ENCODE data around the gene KANSL3.
A peak's percentile ranks its signal among the peaks of the same experiment; 100 is the strongest.
"Not testable (repeated sequence)": the region's sequence is repeated elsewhere in the genome, so short reads cannot be mapped to it uniquely, and the experiment has no call there.

The KANSL3 gene

DNA sequence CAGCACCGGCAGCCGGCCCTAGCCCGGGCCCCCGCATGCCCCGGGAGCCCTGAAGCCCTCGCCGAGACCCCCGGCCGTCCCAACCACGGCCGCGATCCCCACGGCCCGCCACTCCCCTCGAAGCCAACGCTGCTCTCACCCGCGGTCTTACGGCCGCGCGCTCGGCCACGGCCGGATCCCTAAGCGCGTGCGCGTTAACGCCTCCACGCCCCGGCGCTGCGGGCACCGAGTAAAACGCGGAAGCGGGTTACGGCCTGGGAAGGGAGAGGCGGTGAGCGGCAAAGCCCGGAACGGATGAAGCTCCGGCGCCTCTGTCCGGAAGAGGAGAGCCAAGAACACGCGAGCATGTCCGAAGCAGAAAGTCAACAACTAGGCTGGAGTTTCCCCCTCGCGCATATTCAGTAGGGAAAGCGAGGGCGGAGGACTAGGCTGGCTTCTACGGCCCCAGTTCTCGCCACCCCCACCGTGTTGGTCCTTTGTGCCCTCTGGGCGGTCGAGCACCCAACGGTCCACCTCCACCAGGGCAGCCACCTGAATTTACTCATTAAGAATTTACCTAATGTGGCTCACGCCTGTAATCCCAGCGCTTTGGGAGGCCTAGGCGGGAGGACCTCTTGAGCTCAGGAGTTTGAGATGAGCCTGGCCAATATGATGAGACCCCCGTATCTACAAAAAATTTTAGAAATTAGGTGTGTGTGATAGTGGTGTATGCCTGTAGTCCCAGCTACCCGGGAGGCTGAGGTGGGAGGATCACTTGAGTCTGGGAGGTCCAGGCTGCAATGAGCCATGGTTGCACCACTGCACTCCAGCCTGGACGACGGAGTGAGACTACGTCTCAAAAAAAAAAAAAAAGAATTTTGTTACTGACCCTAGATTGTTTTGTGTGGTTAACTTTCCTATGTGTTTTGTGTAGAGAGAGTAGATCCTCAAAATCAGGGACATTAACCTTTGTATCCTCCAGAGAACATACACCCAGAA is at the start of gene KANSL3:
Gene KANSL3 (minus strand): TSS at position 169 of the 978 bp plus-strand sequence. CDS start 1,177 bp downstream, outside the sequence.
- peak; percentile 84 for DNase-seq (ENCODE audit: low read depth in 2 of 2)

DNA sequence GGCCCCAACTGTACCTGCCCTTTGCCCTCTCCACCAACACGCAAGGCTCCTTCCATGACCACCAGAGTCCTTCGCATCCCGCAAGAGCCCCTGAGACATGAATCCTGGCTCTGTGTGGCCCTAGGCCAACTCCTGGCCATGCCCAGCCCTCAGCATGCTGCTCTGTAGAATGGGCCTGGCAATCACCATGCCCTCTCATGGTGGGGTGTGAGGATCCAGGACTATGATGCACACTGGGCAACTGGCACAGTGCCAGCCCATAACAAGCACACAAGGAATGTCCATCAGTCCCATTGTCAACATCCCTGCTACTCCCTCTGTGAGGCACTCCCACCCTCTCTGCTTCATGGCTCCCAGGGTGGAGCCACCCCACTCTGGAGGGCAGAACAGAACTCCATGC is 49.2 kb upstream of the KANSL3 start:
- no peak for DNase-seq (ENCODE audit: low read depth in 2 of 2)

DNA sequence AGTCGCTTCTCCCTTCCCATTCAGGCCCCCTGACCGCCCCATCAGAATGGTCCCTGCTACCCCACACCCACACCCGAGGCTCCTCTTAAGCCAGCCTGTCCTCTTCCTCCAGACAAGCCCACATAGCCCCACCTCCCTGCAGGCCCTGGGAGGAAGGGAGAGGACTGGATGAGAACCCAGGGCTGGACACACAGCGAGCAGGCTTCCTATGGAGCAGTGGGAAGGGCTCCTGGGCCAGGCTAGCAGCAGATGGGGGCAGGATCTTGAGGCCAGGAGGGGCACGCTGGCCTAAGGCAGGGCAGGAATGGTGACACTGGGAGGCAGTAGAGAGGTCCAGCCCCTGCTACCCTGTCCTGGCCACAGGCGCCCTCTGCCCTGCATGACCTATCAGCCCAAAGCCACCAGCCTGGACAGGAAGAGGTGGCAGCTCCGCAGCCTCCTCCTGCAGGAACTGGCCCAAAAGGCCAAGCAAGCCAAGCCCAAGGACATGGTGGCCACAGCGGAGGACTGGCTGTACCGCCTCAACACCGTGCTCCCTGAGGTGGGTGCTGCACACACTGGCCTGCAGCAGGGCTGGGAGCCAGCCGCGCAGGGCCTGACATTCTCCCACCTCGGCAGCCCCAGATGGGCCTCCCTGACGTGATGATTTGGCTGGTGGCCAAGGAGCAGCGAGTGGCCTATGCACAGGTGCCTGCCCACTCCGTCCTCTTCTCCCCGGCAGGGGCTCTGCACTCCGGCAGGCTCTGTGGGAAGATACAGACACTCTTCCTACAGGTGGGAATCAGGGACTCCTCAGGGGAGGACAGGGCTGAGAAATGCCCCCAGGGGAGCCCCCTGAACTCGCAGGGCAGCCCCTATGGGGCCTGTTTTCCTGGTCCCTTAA is 47.7 kb upstream of the KANSL3 start:
- no peak for DNase-seq (ENCODE audit: low read depth in 2 of 2)

DNA sequence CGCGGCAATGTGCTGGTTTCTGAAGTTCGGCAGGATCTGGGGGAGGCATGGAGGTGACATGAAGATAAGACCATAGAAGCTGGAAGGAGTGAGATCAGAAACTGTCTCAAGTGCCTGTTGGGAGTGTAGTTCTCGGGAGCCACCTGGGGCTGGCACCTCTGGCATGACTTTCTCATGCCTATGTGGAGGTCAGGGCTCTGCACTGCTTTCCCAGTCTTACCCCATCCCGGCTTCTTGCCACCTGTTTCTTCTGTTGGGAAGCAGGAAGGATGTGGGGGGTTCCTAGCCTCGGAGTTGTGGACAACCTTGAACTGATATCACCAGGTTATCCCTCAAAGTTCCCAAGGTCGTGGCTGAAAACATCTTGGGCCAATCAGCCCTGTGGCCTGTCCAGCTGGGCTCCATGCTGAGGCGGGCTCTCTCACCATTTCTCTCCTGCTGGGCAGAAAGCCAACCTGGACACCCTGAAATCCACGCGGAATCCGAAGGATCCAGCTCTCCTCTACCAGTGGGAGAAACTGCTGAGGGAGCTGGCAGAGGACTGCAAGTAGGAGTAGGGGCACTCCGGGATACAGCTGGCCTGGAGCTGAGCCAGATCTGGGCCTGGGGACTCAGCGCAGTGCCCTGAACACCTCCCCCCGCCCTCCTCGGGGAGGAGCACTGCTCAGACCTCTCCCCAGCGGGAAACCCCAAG is 46.9 kb upstream of the KANSL3 start:
- DNase-seq (ENCODE audit: low read depth in 2 of 2): no peak

DNA sequence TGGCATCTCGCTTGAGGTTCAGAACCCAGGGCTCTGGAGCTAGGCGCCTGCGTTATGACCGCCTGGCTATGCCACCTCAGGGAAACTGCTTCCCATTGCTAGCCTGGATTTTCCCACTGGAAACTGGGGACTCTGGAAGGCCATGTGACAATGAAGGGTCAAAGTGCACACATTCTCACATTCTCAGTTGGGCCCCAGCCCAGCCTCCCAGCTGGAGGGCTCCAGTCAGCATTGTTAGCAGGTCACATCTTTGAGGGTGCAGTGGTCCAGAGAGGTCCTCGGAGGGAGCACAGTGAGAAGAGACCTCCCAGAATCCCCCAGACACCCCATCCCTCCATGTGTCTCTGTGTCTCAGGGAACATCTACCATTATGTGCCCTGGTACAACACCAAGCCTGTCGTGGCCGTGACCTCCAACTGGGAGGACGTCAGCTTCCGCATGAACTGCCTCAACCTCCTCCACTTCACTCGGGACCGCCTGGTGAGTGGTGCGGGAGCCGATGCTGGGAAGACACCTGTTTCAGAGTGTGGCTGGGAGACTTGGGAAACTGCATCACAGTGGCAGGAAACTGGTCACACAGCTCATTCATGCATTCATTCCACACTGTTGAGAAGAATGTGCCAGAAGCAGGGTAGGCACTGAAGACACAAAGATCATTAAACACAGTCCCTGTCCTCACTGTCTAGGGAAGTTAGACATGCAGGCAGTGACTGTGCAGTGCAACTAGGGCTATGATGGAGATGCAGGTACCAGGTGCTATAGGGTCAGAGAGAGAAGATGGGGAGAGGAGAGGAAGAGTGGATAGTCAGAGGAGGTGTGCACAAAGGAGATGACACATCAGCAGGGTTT is 46.1 kb upstream of the KANSL3 start:
- no peak for DNase-seq (ENCODE audit: low read depth in 2 of 2)

DNA sequence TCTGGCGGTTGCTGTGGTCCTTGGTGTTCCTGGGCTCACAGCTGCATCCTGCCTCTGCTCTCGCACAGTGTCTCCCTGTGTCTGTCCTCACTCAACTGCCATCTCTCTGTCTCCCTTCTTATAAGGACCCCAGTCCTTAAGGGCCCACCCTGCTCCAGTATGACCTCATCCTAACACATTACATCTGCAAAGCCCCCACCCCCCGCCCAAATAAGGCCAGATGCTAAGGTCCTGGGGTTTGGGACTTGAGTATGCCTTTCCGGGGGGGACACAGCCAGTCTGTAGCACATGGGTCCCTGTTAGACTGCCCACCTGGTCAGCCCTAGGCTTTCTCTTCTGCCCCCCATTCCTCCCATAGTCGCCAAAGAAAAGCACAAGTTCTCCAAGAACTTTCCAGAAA is 45.2 kb upstream of the KANSL3 start:
- DNase-seq (ENCODE audit: low read depth in 2 of 2): no peak

DNA sequence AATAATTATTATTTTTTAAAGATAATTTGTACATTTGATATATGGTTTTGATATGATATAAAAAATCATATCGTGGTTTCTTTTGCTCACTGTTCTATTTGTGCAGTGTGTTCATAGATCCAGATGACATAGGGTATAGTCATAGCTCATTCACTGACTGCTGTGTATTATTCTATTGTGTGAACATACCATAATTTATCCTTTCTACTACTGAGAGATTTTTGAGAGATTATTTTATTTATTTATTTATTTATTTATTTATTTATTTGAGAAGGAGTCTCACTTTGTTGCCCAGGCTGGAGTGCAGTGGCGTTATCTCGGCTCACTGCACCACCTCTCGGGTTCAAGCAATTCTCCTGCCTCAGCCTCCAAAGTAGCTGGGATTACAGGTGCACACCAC is 43.4 kb upstream of the KANSL3 start:
- no peak for DNase-seq (ENCODE audit: low read depth in 2 of 2)

DNA sequence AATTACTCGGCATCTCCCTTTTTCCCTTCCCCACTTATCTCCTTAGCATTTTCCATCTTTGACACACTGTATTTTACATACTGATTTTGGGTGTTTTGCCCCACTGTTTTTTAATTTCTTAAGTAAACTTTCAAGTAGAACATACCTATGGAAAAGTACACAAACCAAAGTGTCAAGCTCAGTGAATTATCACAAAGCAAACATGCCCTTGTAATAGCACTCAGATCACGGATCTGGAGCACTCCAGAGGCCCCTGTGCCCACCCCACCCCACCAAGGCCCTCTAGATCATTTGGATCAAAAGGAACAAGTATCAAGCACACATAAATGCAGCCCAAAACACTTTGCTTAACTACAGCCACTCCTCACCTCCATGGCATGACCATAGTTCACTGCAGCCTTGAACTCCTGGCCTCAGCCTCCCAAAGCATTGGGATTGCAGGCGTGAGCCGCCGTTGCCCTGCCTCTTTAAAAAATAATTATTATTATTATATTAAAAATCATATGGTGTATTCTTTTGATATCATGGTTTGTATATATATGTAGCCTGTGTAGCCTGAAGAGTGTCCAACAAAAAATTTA is 42.5 kb upstream of the KANSL3 start:
- DNase-seq (ENCODE audit: low read depth in 2 of 2): no peak

DNA sequence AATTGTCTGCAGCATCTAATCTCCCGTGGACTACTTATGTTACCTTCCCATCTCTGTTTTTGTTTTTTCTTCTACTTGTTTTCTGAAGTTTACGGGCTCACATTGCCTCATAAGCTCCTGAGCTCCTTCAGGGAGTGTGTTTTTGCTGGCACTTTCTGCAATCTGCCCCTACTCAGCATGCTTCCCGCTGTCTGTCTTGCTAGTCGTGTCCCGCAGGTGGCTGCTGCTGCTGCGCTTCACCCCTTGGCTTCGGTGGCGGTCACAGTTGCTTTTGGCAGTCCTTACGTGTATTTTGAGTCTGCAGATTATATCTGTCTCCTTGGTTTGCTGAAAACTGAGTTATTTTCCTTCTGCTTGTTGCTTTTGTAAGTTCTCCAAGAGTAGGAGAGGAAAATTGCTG is 41.7 kb upstream of the KANSL3 start:
- no peak for DNase-seq (ENCODE audit: low read depth in 2 of 2)

DNA sequence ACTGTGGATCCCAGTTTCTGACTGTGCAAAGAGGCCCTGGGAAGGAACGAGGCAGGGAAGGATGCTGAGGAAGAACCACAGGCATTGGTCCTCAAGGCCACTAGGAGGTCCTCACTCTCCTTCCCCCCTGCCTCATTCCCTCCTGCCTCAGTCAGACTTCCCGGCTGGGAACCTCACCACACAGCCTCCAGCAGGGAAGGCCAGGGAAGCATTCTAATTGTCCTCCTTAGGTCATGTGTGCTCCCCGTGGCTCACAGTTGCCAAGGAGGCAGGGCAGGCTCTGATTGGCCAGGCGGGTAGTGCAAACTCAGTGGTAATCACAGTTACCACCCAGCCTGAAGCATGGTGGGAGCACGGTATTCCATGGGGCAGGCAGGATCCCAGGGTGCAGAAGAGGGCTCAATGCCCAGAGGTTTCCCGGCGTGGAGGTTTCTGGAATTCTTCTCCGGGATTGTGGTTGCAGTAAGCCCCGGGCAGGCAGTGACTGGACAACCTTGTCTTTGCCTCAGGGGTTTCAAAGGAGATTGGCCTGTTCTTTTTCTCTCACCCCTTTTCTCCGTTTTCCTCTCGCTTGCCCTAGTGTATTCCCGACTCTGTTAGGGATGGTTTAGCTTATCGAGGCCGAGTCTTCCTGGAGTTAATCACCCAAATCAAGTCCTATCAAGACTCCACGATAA is 31.6 kb upstream of the KANSL3 start:
- no peak for DNase-seq (ENCODE audit: low read depth in 2 of 2)

DNA sequence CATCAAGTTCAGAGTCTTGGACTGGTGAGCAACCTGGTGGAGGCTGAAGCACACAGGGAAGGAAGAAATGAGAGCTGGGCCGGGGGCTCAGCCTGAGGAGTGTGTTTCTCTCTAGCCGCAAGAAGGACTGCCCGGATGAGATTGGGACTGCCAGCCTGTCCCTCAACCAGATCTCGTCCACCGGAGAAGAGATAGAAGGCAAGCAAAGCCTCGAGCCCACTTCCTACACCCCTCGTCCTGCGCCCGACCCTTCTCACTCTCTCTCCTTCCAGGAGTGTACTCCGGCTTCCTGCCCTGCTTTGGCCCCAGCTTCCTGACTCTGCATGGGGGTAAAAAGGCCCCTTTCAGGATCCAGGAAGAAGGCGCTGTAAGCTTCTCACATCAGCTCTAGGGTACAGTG is 30.7 kb upstream of the KANSL3 start:
- no peak for DNase-seq (ENCODE audit: low read depth in 2 of 2)

DNA sequence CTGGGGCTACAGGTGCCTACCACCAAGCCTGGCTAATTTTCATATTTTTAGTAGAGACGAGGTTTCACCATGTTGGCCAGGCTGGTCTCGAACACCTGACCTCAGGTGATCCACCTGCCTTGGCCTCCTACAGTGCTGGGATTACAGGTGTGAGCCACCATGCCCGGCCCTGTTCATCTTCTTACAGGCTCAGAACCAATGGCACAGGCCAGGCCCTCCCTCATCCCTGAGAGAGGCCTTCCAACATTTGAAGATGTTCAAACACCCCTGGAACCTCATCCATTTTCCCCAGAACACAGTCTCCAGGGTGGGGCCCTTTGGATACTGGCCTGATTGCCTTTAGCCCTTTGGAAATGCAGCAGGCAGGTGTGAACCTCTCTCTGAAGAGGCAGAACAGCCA is 27.6 kb upstream of the KANSL3 start:
- not testable (repeated sequence) for DNase-seq (ENCODE audit: low read depth in 2 of 2)

DNA sequence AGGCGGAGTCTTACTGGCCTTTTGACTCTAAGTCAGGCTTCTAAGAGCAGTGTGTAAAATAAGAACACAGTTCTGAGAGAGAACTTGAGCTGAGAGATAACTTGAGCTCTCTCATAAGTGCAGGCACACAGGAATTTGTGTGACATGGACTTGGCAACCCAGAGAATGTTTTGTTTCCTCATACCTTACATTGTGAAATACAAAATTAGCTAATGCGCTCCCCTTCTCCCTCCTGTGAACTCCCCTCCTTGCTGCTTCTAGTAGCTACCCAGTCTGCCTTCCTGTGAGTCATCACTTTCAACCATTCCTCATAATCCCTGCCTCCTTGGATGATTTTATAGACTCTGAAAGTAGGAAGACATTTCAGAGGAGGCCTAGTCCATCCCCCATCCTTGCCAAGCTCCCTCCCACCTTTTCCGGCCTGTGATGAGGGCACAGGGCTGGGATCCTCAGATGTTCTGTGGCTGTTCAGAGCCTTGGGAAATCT is 27.0 kb upstream of the KANSL3 start:
- no peak for DNase-seq (ENCODE audit: low read depth in 2 of 2)

DNA sequence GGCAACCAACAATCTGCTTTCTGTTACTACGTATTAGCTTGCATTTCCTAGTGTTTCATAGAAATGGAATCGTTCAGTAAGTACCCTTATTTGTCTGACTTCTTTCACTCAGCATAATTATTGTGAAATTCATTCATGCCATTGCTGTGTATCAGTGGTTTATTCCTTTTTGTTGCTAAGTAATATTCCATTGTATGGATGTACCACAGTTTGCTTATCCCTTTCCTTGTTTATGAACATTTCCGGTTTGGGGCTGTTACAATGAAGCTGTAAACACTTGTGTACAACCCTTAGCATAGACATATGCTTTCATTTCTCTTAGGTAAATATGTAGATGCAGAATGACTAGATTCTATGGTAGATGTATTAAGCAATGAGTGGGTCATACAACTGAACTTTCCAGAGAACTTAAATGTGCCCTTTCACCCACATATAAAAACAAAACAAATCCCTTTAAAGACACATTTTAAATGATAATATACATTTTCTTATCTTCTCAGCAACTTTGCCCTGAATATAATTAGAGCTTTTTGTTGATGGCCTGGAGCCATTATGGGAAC is 26.3 kb upstream of the KANSL3 start:
- no peak for DNase-seq (ENCODE audit: low read depth in 2 of 2)

DNA sequence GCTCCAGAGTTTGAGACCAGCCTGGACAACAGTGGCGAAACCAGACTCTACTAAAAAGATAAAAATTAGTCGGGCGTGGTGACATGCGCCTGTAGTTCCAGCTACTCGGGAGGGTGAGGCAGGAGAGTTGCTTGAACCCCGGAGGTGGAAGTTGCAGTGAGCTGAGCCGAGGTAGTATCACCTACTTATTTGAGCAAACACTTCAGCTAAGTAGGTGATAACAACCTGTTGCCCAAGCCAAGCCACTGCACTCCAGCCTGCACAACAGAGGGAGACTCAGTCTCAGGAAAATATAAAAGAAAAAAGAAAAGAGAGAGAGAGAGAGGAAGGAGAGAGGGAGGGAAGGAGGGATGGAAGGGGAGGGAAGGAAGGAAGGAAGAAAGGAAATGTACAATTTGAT is 25.7 kb upstream of the KANSL3 start:
- DNase-seq (ENCODE audit: low read depth in 2 of 2): no peak

DNA sequence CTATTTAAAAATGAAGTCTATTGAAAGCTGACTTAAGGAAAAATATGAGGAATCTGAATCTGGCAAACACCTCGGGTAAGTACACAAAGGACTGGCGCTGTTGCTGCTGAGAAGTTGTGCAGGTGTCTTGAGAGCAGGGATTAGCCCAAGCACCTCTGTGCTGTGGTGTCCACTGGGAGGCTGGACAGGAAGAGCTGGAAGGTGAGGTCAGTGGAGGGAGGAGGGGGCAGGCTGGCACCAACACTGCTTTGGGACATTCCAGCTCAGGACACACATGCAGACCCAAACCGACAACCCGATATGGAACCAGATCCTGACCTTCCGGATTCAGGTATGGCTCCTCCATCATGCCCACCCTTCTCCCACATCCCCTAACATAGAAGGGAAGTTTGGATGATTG is 25.1 kb upstream of the KANSL3 start:
- DNase-seq (ENCODE audit: low read depth in 2 of 2): no peak

DNA sequence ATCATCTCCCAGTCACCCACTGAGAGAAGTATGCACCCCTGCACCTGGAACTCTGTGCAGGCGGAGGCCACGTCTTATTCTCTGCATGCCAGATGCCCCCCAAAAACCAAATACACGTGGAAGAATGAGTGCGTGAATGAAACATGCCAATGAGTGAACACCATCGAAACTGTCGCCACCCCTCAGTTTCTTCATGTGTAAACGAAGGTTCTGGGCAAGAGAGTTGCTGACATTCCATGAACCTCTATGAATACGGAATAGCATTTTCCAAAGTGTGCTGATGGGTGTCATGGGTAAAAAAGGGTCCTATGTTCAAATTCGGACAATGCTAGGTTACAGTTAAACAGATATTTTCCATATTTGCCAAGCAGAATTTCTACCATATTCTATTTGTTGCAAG is 24.2 kb upstream of the KANSL3 start:
- DNase-seq (ENCODE audit: low read depth in 2 of 2): no peak

DNA sequence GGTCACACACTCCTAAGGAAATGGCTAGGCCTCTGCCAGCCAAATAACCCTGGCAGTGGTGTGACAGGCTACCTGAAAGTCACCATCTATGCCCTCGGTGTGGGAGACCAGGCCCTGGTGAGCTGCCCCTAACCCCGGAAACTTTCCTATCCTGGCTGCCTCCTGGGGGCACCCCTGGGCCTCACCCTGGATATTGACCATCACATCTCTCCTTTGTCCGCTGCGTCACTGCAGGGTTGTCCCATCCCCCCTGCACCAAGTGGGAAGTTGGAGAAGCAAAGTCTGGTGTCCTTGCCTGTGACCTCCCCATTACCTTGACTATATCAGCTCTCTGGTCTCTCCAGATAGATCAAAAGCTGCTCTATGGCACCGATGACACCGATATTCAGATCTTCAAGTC is 23.2 kb upstream of the KANSL3 start:
- DNase-seq (ENCODE audit: low read depth in 2 of 2): no peak

DNA sequence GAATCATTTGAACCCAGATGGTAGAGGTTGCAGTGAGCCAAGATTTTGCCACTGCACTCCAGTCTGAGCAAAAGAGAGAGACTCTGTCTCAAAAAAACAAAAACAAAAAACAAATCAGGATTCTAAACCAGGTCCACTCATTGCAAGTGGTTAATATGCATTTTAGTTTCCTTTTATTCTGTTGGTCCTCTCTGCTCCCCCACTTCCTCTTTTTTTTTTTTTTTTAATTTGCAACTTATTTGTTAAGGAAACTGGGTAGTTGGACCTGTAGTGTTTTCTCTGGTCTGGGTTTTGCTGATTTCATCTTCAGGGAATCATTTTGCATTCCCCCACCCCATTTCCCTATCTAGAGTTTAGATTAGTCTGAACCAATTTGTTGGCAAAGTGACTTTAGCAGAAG is 18.4 kb upstream of the KANSL3 start:
- no peak for DNase-seq (ENCODE audit: low read depth in 2 of 2)

DNA sequence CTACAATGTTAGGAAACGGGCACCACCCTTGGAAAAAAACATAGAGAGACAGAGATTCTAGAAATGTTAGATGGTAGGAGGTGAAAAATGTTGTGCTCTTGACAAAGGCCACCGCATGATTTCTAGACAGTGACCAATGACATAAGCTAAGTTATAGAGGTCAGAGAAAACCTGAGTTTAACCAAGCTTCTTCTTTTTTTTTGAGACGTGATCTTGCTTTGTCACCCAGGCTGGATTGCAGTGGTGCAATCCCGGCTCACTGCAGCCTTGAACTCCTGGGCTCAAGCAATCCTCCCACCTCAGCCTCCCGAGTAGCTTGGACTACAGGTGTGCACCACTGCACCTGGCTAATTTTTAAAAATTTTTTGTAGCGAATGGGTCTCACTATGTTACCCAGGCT is 17.4 kb upstream of the KANSL3 start:
- no peak for DNase-seq (ENCODE audit: low read depth in 2 of 2)

Data from stimulated activated CD4-positive, alpha-beta T cell treated with anti-CD3 and anti-CD28 coated beads, Interleukin-1b, Interleukin-23, amount 100 ng/mL, for 4 hours (primary cell).